ENCODE data around the gene AKAP6.

GRCh38 chr14:32412532-32412931 is 83.4 kb downstream of the AKAP6 start:
- TF ChIP-seq POLR2A (IDR thresholded peaks at IDR 0.05; ENCODE audit: low read depth, low read length) (no peak), TAF1 (IDR thresholded peaks at IDR 0.05; ENCODE audit: borderline replicate concordance, low read depth, low read length) (no peak)
